Activated B cell treated with CpG ODN at 0.5 μM for 24 hours (primary cell): ENCODE measurements around the gene ATG4A. TPM values are rescaled to one million over a fixed set of nuclear protein-coding genes. Genes with fewer than 3 reads are reported as not detected.

ENCODE experiments used
- ATAC-seq: fragments of 200-7000 bp; cut with Tn5 transposase; one replicate; pipeline ENCODE4 v1.10.0; 2021; ENCODE audit warnings: low read depth, mild to moderate bottlenecking, moderate library complexity
- CTCF ChIA-PET: fragments of 350-600 bp; sonication (Branson Sonifier 250); formaldehyde crosslinking; loops from one replicate; lab custom pipeline; 2021; ENCODE audit warnings: antibody characterized with exemption; lab: Charles Lee
- POLR2A ChIA-PET: fragments of 350-600 bp; sonication (Branson Sonifier 250); formaldehyde crosslinking; loops from one replicate; lab custom pipeline; 2021; ENCODE audit warnings: antibody characterized with exemption; lab: Charles Lee
- DNase-seq: peaks from one replicate; pipeline ENCODE4 v3.0.0; 2022
- H3K27ac Mint-ChIP-seq: one replicate; pipeline ENCODE4 v1.8.0; 2020; ENCODE audit warnings: mixed read lengths
- H3K27me3 Mint-ChIP-seq: one replicate; pipeline ENCODE4 v1.8.0; 2021; ENCODE audit warnings: mixed read lengths
- H3K36me3 Mint-ChIP-seq: one replicate; pipeline ENCODE4 v1.8.0; 2021; ENCODE audit warnings: low read depth, mixed read lengths
- H3K4me1 Mint-ChIP-seq: one replicate; pipeline ENCODE4 v1.8.0; 2021; ENCODE audit warnings: mixed read lengths
- H3K4me3 Mint-ChIP-seq: one replicate; pipeline ENCODE4 v1.8.0; 2020; ENCODE audit warnings: mild to moderate bottlenecking, mixed read lengths
- H3K9me3 Mint-ChIP-seq: one replicate; pipeline ENCODE4 v1.8.0; 2020; ENCODE audit warnings: mixed read lengths
- intact Hi-C: fragments of 100-400 bp; cut with micrococcal nuclease; formaldehyde crosslinking; loops from one replicate; pipeline ENCODE4 v1.15.1; 2024
- total RNA-seq: library from RNA; stranded (reverse); gene quantifications from 2 replicates; pipeline ENCODE4 v1.2.3, GENCODE V29; 2022
- TF ChIP-seq, protein P1 (sequence below): fragments of 200-600 bp; IDR thresholded peaks from one replicate; pipeline ENCODE4 v1.8.0; 2022; ENCODE audit warnings: antibody characterized with exemption, mild to moderate bottlenecking

ATG4A gene
- total RNA-seq, 1 donor from 2014 or later: 9.9 TPM

- Mint-ChIP-seq H3K27me3 (peaks cover 3% of the 10 kb centered on the region), H3K4me1 (no peaks in the 10 kb centered on the region), H3K36me3 (no peaks in the 10 kb centered on the region), H3K27ac (no peak overlapping the region), H3K4me3 (no peak overlapping the region), H3K9me3 (no peaks in the 10 kb centered on the region)
- ChIA-PET CTCF (no interaction called here), POLR2A (no interaction called here)
- TF ChIP-seq, protein P1, sequence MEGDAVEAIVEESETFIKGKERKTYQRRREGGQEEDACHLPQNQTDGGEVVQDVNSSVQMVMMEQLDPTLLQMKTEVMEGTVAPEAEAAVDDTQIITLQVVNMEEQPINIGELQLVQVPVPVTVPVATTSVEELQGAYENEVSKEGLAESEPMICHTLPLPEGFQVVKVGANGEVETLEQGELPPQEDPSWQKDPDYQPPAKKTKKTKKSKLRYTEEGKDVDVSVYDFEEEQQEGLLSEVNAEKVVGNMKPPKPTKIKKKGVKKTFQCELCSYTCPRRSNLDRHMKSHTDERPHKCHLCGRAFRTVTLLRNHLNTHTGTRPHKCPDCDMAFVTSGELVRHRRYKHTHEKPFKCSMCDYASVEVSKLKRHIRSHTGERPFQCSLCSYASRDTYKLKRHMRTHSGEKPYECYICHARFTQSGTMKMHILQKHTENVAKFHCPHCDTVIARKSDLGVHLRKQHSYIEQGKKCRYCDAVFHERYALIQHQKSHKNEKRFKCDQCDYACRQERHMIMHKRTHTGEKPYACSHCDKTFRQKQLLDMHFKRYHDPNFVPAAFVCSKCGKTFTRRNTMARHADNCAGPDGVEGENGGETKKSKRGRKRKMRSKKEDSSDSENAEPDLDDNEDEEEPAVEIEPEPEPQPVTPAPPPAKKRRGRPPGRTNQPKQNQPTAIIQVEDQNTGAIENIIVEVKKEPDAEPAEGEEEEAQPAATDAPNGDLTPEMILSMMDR: no peak
- DNase-seq: no peak
- intact Hi-C loops: no loop called here
- no peak for ATAC-seq
These were observed 95.2 kb downstream of the ATG4A start for GRCh38 chrX:108186811-108187210.

DNA sequence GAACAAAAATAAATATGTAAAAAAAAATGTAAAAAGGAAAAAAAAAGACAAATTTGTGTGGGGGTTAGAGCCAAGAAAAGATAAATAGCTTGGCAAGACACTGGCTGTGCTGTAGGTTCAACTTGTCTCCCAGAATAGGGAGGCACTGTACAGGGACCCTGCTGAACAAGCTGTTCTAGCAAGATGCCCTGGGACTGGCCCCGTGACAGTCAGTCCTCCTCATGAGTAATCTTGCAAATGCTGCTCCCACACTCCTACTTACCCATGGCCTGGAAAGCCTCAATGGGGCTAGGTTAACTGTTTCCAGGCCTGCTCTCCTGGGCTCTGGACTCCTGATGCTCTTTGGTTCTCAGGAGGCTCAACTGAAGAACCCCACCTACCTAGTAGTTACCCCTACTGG is 106.8 kb downstream of the ATG4A start:
- no peak overlapping the region for H3K27ac Mint-ChIP-seq
- CTCF ChIA-PET: no interaction called here
- no peaks in the 10 kb centered on the region for H3K36me3 Mint-ChIP-seq
- no peaks in the 10 kb centered on the region for H3K4me1 Mint-ChIP-seq
- no peak overlapping the region for H3K4me3 Mint-ChIP-seq
- no peak for DNase-seq
- intact Hi-C loops: no loop called here
- H3K27me3 Mint-ChIP-seq: no peaks in the 10 kb centered on the region
- TF ChIP-seq, protein P1: no peak
- H3K9me3 Mint-ChIP-seq: no peaks in the 10 kb centered on the region
- POLR2A ChIA-PET: no interaction called here
- no peak for ATAC-seq

DNA sequence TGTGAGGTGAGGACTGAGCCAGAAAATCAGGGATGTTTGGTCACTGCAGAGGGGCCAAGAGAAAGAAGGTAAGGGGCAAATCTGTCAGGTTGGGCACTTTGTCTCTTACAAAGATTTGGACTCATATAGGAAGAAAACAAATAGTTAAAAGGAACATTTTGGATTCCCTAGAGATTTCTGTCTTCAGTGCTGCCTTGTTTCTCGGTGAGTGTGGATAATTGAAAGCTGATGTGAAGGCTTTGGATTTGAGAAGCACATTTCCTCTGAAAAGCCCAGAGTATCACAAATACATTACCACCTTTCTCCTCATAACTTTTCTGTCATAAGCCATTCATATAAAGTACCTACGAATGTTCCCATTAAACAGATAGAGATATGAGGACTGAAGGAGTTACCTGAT is 107.5 kb downstream of the ATG4A start:
- Mint-ChIP-seq H3K4me1 (no peaks in the 10 kb centered on the region), H3K9me3 (no peaks in the 10 kb centered on the region), H3K4me3 (no peak overlapping the region), H3K27ac (no peak overlapping the region), H3K36me3 (no peaks in the 10 kb centered on the region), H3K27me3 (no peaks in the 10 kb centered on the region)
- ChIA-PET CTCF (no interaction called here), POLR2A (no interaction called here)
- intact Hi-C loops: no loop called here
- ATAC-seq (no peak), DNase-seq (no peak)
- TF ChIP-seq, protein P1: no peak

- no peaks in the 10 kb centered on the region for H3K4me1 Mint-ChIP-seq
- TF ChIP-seq, protein P1: no peak
- no peaks in the 10 kb centered on the region for H3K36me3 Mint-ChIP-seq
- no peak for ATAC-seq
- no peak overlapping the region for H3K4me3 Mint-ChIP-seq
- intact Hi-C loops: no loop called here
- no peaks in the 10 kb centered on the region for H3K27me3 Mint-ChIP-seq
- CTCF ChIA-PET: no interaction called here
- POLR2A ChIA-PET: no interaction called here
- H3K27ac Mint-ChIP-seq: no peak overlapping the region
- H3K9me3 Mint-ChIP-seq: no peaks in the 10 kb centered on the region
- no peak for DNase-seq
These were observed 108.1 kb downstream of the ATG4A start for GRCh38 chrX:108199691-108200090.

GRCh38 chrX:108203540-108203939 is 112.0 kb downstream of the ATG4A start:
- ChIA-PET CTCF (no interaction called here), POLR2A (no interaction called here)
- H3K4me3 Mint-ChIP-seq: no peak overlapping the region
- no peaks in the 10 kb centered on the region for H3K9me3 Mint-ChIP-seq
- TF ChIP-seq, protein P1: no peak
- intact Hi-C loops: no loop called here
- DNase-seq (no peak), ATAC-seq (no peak)
- peaks cover 4% of the 10 kb centered on the region for H3K27me3 Mint-ChIP-seq
- no peaks in the 10 kb centered on the region for H3K36me3 Mint-ChIP-seq
- H3K27ac Mint-ChIP-seq: no peak overlapping the region
- H3K4me1 Mint-ChIP-seq: no peaks in the 10 kb centered on the region

Other genes with a start within 250 kb of the ATG4A start
- gene TEX13B, start 109.4 kb upstream of the ATG4A start, total RNA-seq: not detected in 2 replicates
- 1.3 and 1.9 TPM in 2 replicates for gene VSIG1, start 46.7 kb upstream of the ATG4A start, total RNA-seq
- gene PSMD10, start 236 bp upstream of the ATG4A start, total RNA-seq: 33.4 and 35.4 TPM in 2 replicates